PC-9 (cell line): ENCODE data around the gene GOLIM4. TPM values are rescaled to one million over a fixed set of nuclear protein-coding genes. Genes with fewer than 3 reads are reported as not detected.

Experiments
- BruUV-seq: library from RNA; stranded (reverse); fragments of 400-500 nt; replicated peaks from 2 replicates; lab custom pipeline; 2021; lab: Mats Ljungman, UMichigan
- CTCF ChIA-PET: fragments of 300-600 bp; sonication (Branson Sonifier 250); formaldehyde crosslinking; loops from one replicate; lab custom pipeline; 2022; ENCODE audit warnings: antibody characterized with exemption; lab: Charles Lee
- POLR2A ChIA-PET: fragments of 300-600 bp; sonication (Branson Sonifier 250); formaldehyde crosslinking; loops from one replicate; lab custom pipeline; 2022; ENCODE audit warnings: antibody characterized with exemption; ENCODE audit not compliant: unreplicated experiment; lab: Charles Lee
- DNase-seq, 2 experiments: peaks; one replicate each; pipeline versions ENCODE4 v3.0.0 to v3.0.0-alpha.2; 2015 to 2022; ENCODE audit warnings: mixed read lengths in 1 of 2
- H2AFZ ChIP-seq: fragments of 200-600 bp; sonication (generic); 2 replicates; pipeline ENCODE4 v1.8.1; 2017; ENCODE audit warnings: antibody characterized with exemption
- H3F3A ChIP-seq: fragments of 200-600 bp; sonication (generic); 2 replicates; pipeline ENCODE4 v1.8.1; 2017; ENCODE audit warnings: antibody characterized with exemption, mild to moderate bottlenecking, low read depth; ENCODE audit not compliant: insufficient read depth
- H3K27ac ChIP-seq: fragments of 200-600 bp; sonication (generic); 2 replicates; pipeline ENCODE4 v1.6.1; 2016; ENCODE audit warnings: mixed run types
- H3K27me3 ChIP-seq: fragments of 200-600 bp; sonication (generic); 2 replicates; pipeline ENCODE4 v1.6.1; 2016; ENCODE audit warnings: low read depth, mixed run types; ENCODE audit not compliant: insufficient read depth
- H3K36me3 ChIP-seq: fragments of 200-600 bp; sonication (generic); 2 replicates; pipeline ENCODE4 v1.6.1; 2016; ENCODE audit warnings: low read depth, mixed run types
- H3K4me1 ChIP-seq: fragments of 200-600 bp; sonication (generic); replicated peaks from 2 replicates; pipeline ENCODE4 v1.6.1; 2016; ENCODE audit warnings: mixed run types; ENCODE audit not compliant: insufficient read depth
- H3K4me2 ChIP-seq: fragments of 200-600 bp; sonication (generic); 2 replicates; pipeline ENCODE4 v1.6.1; 2017; ENCODE audit warnings: mixed run types
- H3K4me3 ChIP-seq: fragments of 200-600 bp; sonication (generic); 2 replicates; pipeline ENCODE4 v1.6.1; 2016; ENCODE audit warnings: mixed run types
- H3K79me2 ChIP-seq: fragments of 200-600 bp; sonication (generic); 2 replicates; pipeline ENCODE4 v1.6.1; 2017; ENCODE audit warnings: low read depth, mixed run types
- H3K9me2 ChIP-seq: fragments of 200-600 bp; sonication (generic); 2 replicates; pipeline ENCODE4 v1.8.1; 2017; ENCODE audit warnings: mild to moderate bottlenecking; ENCODE audit not compliant: insufficient read depth
- H3K9me3 ChIP-seq: fragments of 200-600 bp; sonication (generic); 2 replicates; pipeline ENCODE4 v1.8.1; 2016; ENCODE audit warnings: low read depth; ENCODE audit not compliant: insufficient read depth
- H4K20me1 ChIP-seq: fragments of 200-600 bp; sonication (generic); 2 replicates; pipeline ENCODE4 v1.8.1; 2017; ENCODE audit not compliant: insufficient read depth
- CTCF ChIP-seq: fragments of 200-600 bp; sonication (generic); conservative IDR thresholded peaks from 2 replicates; pipeline ENCODE4 v1.6.1; 2017; ENCODE audit warnings: mixed run types, antibody characterized with exemption, mild to moderate bottlenecking, moderate library complexity
- EZH2 ChIP-seq: fragments of 200-600 bp; sonication (generic); IDR thresholded peaks from 2 replicates; pipeline ENCODE4 v1.8.0; 2017; ENCODE audit warnings: antibody characterized with exemption, low read depth
- intact Hi-C: fragments of 100-400 bp; cut with micrococcal nuclease; formaldehyde crosslinking; loops from one replicate; pipeline ENCODE4 v1.10.0; 2022; ENCODE audit not compliant: unreplicated experiment
- total RNA-seq: library from RNA; stranded (reverse); gene quantifications from 2 replicates; pipeline ENCODE4 v1.2.3, GENCODE V29; 2021

Gene GOLIM4
- total RNA-seq, 1 experiment from 2014 or later = 17.5 TPM

GRCh38 chr3:168029705-168030104 is 66.0 kb downstream of the GOLIM4 start:
- intact Hi-C loops = no loop called here
- Histone ChIP-seq H3K27me3 (no peaks in the 10 kb centered on the region), H3K4me2 (no peak overlapping the region), H3K4me3 (no peak overlapping the region), H2AFZ (no peak overlapping the region), H3K9me2 (no peaks in the 10 kb centered on the region), H3K27ac (no peak overlapping the region), H3K4me1 (no peaks in the 10 kb centered on the region), H4K20me1 (no peaks in the 10 kb centered on the region), H3K36me3 (no peaks in the 10 kb centered on the region), H3K9me3 (no peaks in the 10 kb centered on the region), H3F3A (no peaks in the 10 kb centered on the region), H3K79me2 (no peaks in the 10 kb centered on the region)
- ChIA-PET POLR2A (no interaction called here), CTCF (interaction anchor here (0.6 kb wide), 1 partner anchor 286 kb away, joined by 4 read pairs; no protein-coding TSS in a partner anchor)
- no TSS peak for BruUV-seq
- DNase-seq = no peak
- TF ChIP-seq CTCF (no peak), EZH2 (no peak)

DNA sequence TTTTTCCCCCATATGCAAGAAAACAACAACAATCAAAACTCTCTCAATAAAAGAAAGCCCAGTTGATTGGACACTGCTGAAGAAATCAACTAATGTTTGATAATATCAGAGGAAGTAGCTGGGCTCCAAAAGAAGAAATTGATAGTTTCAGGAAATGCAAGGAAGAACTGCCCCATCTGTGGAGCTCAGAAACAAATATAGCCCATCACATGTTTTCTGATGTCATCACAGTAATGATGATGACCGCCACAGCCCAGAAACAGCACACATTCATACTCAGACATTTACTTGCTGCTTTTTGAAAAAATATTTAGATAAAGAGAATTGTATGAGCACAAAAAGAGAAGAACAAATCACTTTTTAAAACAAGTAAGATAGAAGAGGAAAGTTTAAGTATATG is 67.6 kb downstream of the GOLIM4 start:
- H3K27me3 ChIP-seq = no peaks in the 10 kb centered on the region
- no peak for TF ChIP-seq EZH2
- TF ChIP-seq CTCF = no peak
- H3K4me2 ChIP-seq = no peak overlapping the region
- BruUV-seq = no TSS peak
- ChIA-PET POLR2A (no interaction called here), CTCF (no interaction called here)
- no peak for DNase-seq
- no peaks in the 10 kb centered on the region for H3K79me2 ChIP-seq
- no peak overlapping the region for H2AFZ ChIP-seq
- no peaks in the 10 kb centered on the region for H3F3A ChIP-seq
- no peak overlapping the region for H3K27ac ChIP-seq
- no peaks in the 10 kb centered on the region for H3K4me1 ChIP-seq
- H3K4me3 ChIP-seq = no peak overlapping the region
- H3K36me3 ChIP-seq = no peaks in the 10 kb centered on the region
- no peaks in the 10 kb centered on the region for H4K20me1 ChIP-seq
- no peaks in the 10 kb centered on the region for H3K9me3 ChIP-seq
- intact Hi-C loops = no loop called here
- no peaks in the 10 kb centered on the region for H3K9me2 ChIP-seq

DNA sequence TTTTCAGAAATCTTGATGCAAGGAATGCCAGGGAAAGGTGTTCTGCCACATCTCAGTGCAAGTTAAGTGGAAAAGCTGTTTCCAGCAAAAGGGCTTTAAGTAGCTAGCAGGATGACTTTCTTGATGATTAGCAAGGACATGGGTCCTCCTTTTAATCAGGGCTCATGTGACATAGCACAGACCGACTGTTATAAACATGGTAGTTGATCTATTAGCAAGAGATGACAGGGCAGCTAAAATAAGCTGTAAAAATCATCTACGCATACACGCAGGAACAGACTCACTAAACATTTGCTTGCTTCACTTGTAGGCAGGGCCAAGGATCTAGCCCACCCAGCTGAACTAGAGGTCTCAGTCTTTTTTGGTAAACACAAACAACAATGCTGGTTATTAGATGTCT is 69.0 kb downstream of the GOLIM4 start:
- no peaks in the 10 kb centered on the region for H4K20me1 ChIP-seq
- H2AFZ ChIP-seq = no peak overlapping the region
- BruUV-seq = no TSS peak
- CTCF ChIA-PET = no interaction called here
- no peaks in the 10 kb centered on the region for H3K4me1 ChIP-seq
- H3K27me3 ChIP-seq = no peaks in the 10 kb centered on the region
- no peaks in the 10 kb centered on the region for H3K79me2 ChIP-seq
- no peak overlapping the region for H3K4me3 ChIP-seq
- no peak for TF ChIP-seq CTCF
- no peak for TF ChIP-seq EZH2
- H3K27ac ChIP-seq = no peak overlapping the region
- no peak for DNase-seq
- POLR2A ChIA-PET = no interaction called here
- H3K36me3 ChIP-seq = no peaks in the 10 kb centered on the region
- H3F3A ChIP-seq = no peaks in the 10 kb centered on the region
- H3K9me2 ChIP-seq = no peaks in the 10 kb centered on the region
- H3K9me3 ChIP-seq = no peaks in the 10 kb centered on the region
- intact Hi-C loops = no loop called here
- no peak overlapping the region for H3K4me2 ChIP-seq
